Epithelial cell of proximal tubule (primary cell): Measurements from ENCODE around the gene ISG15. TPM values are rescaled to one million over a fixed set of nuclear protein-coding genes. Genes with fewer than 3 reads are reported as not detected.
A peak's percentile ranks its signal among the peaks of the same experiment; 100 is the strongest.
"Not testable (repeated sequence)": the region's sequence is repeated elsewhere in the genome, so short reads cannot be mapped to it uniquely, and the experiment has no call there.

Source experiments
- DNase-seq: peaks from one replicate; pipeline ENCODE4 v3.0.0-alpha.2; 2011; ENCODE audit warnings: low read depth
- H3K4me3 ChIP-seq: 2 replicates; pipeline ENCODE4 v1.5.1; 2011; ENCODE audit warnings: low read depth, mild to moderate bottlenecking, low read length
- CTCF ChIP-seq: conservative IDR thresholded peaks from 2 replicates; pipeline ENCODE4 v1.5.1; 2012; ENCODE audit warnings: low read depth, mild to moderate bottlenecking, low read length
- total RNA-seq: library from RNA; depleted of rRNA; stranded (reverse); fragments of >200 nt; gene quantifications from 2 replicates; pipeline ENCODE4 v1.2.3, GENCODE V29; 2015

The ISG15 gene
- total RNA-seq, 1 donor from 2014 or later = 75.6 TPM

- no peak for TF ChIP-seq CTCF
- no peak for DNase-seq
These were observed 6.8 kb upstream of the ISG15 start for GRCh38 chr1:1006305-1007159.

GRCh38 chr1:1010131-1010530 lies 3.2 kb upstream of the ISG15 start:
- DNase-seq = not testable (repeated sequence)

More at GRCh38 chr1:1006305-1007159, 6.8 kb upstream of the ISG15 start:
- no peak overlapping the region for H3K4me3 ChIP-seq

GRCh38 chr1:1011396-1011949 lies 1.8 kb upstream of the ISG15 start:
- TF ChIP-seq CTCF = no peak
- no peak for DNase-seq
- no peak overlapping the region for H3K4me3 ChIP-seq

More at GRCh38 chr1:1010131-1010530, 3.2 kb upstream of the ISG15 start:
- not testable (repeated sequence) for H3K4me3 ChIP-seq

GRCh38 chr1:1012736-1013104 lies 577 bp upstream of the ISG15 start:
- DNase-seq = not testable (repeated sequence)

GRCh38 chr1:1013922-1014648 lies 788 bp downstream of the ISG15 start:
- H3K4me3 ChIP-seq = peak overlapping the region; percentile 79
- DNase-seq = no peak
- TF ChIP-seq CTCF = no peak

More at GRCh38 chr1:1012736-1013104, 577 bp upstream of the ISG15 start:
- H3K4me3 ChIP-seq = peak overlapping the region; percentile 79

DNA sequence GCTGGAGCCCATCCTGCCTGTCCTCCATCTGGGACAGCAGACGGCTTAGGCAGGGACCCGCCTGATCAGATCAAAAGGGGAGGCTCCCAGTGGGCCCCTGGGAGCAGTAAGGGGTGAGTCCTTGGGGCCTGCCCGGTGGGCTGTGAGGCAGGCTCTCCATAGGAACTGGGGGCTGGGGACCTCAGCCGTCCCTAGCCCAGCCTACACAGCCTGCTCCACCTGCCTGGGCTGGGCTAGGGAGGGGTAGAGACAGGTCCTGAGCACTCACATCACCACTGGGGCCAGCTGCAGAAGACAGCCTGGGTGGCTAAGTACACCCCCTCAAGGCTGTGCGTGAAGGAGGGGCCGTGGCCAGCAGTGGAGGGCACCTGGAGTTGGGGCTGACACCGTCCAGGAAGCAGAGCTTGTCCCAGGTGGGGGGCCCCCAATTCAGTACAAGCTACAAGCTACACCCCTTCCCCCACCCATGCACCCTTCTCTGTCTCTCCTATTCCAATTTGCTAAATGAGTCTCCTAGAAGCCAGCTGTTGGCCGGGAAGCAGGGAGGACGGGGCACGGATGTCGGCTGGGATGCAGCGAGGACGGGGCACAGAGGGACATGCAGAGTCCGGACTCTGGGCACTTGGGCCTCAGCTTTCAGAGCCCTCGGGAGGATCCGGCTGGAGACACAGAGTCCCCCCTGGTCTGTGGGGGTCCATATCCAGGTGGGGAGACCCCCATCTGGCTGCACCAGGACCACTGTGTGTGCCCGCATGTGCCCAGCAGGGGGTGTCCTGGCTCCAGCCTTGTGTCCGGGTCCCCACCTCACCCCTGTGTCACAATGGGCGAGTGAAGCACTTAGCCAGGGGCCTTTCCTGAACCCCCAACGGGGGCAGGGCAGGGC lies 1.7 kb downstream of the ISG15 start:
- no peak overlapping the region for H3K4me3 ChIP-seq
- no peak for DNase-seq
- TF ChIP-seq CTCF = peak; percentile 56

GRCh38 chr1:1017397-1018320 lies 4.4 kb downstream of the ISG15 start:
- DNase-seq, H3K4me3 ChIP-seq: not testable (repeated sequence)

- H3K4me3 ChIP-seq = not testable (repeated sequence)
These were observed 5.0 kb downstream of the ISG15 start for GRCh38 chr1:1018321-1018685.

More at GRCh38 chr1:1018321-1018685, 5.0 kb downstream of the ISG15 start:
- not testable (repeated sequence) for DNase-seq
